GM12872 (cell line): ENCODE results near the gene EIF5B.
A peak's percentile ranks its signal among the peaks of the same experiment; 100 is the strongest.

Source experiments
- CTCF ChIP-seq: IDR thresholded peaks from 3 replicates; pipeline ENCODE4 v1.5.1; 2011; ENCODE audit warnings: low read depth, mild to moderate bottlenecking, low read length, moderate library complexity; ENCODE audit not compliant: insufficient read depth

The EIF5B gene

GRCh38 chr2:99431587-99432275 is 94.5 kb downstream of the EIF5B start:
- TF ChIP-seq CTCF, result no peak

GRCh38 chr2:99433340-99433739 is 96.2 kb downstream of the EIF5B start:
- no peak for TF ChIP-seq CTCF

- TF ChIP-seq CTCF, result no peak
Measured at GRCh38 chr2:99436874-99437273, 99.7 kb downstream of the EIF5B start.

GRCh38 chr2:99439971-99440505 is 102.8 kb downstream of the EIF5B start:
- no peak for TF ChIP-seq CTCF

- TF ChIP-seq CTCF, result peak; percentile 29; the same call in 2 of the 3 replicates
Measured at GRCh38 chr2:99442837-99443236, 105.6 kb downstream of the EIF5B start.

DNA sequence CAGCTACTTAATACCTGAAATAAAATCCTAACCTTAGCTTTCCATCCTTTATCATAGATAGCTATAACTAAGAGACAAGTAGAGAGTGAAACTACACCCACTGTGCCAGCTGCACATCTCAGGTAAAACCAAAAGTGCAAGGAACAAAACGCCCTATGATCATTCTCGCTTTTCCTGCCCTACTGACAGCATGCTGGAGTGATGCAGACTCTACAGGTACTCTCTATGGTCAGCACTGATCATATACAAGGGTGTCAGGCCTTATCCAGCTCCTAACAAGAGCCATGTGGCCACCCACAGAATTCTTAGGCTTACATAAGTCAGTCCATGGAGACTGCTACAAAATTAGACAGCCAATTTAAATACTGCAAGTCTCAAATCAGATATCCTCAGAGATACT is 107.0 kb downstream of the EIF5B start:
- TF ChIP-seq CTCF, result no peak

DNA sequence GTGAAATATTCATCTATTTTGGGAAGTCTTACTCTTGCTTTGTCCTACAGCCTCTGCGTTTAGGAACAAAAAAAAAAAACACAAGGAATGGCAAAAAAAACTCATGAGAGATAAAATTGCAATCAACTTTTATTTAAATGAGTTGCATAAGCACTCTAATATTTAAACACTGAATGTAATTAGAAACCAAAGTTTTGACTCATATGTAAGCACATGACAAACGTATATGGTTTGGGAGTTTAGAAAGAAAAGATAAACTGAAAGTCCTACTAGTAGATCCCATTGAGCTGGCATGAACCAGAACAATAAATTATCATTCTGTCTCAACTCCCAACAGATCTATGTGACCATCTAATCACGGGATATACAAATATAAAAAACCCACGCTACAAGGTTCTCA is 107.9 kb downstream of the EIF5B start:
- no peak for TF ChIP-seq CTCF
